H1 (cell line): ENCODE results near the gene RFNG.

Source experiments
- CBX5 ChIP-seq: fragments of 300-800, 300-1000 bp; sonication (generic); IDR thresholded peaks from 2 replicates; pipeline ENCODE4 v1.7.1; 2016; ENCODE audit warnings: antibody characterized with exemption, low read length, low read depth
- CHD1 ChIP-seq: IDR thresholded peaks from 2 replicates; pipeline ENCODE4 v1.6.1; 2012; ENCODE audit warnings: low read depth, low read length, improper control_type of control experiment
- CTCF ChIP-seq, 3 experiments: IDR thresholded peaks; 1 replicate in 2 of 3; 2 replicates in 1 of 3; pipeline versions ENCODE4 v1.5.1 to v1.6.1; 2011; ENCODE audit warnings: low read length in 3 of 3, mild to moderate bottlenecking in 3 of 3, inconsistent platforms in 2 of 3, low read depth in 1 of 3, moderate library complexity in 1 of 3; ENCODE audit not compliant: insufficient read depth in 1 of 3; ENCODE audit errors: control extremely low read depth in 1 of 3
- EP300 ChIP-seq, 2 experiments: IDR thresholded peaks; 1 replicate in 1 of 2; 2 replicates in 1 of 2; pipeline ENCODE4 v1.6.1; 2011 to 2012; ENCODE audit warnings: low read depth in 2 of 2, low read length in 2 of 2, mild to moderate bottlenecking in 2 of 2, borderline replicate concordance in 1 of 2, inconsistent platforms in 1 of 2, moderate library complexity in 1 of 2
- EZH2 ChIP-seq: fragments of 200-600 bp; sonication (generic); IDR thresholded peaks from 2 replicates; pipeline ENCODE4 v1.7.1; 2012; ENCODE audit warnings: low read depth, mild to moderate bottlenecking, moderate library complexity, low read length, inconsistent platforms; ENCODE audit not compliant: severe bottlenecking
- POLR2A ChIP-seq, 2 experiments: IDR thresholded peaks; 1 replicate in 1 of 2; 2 replicates in 1 of 2; pipeline ENCODE4 v1.6.1; 2011; ENCODE audit warnings: low read depth in 2 of 2, low read length in 2 of 2, mild to moderate bottlenecking in 2 of 2; ENCODE audit errors: control extremely low read depth in 1 of 2
- POLR2AphosphoS5 ChIP-seq: IDR thresholded peaks from 2 replicates; pipeline ENCODE4 v1.6.1; 2011; ENCODE audit warnings: low read depth, low read length
- RAD21 ChIP-seq, 2 experiments: IDR thresholded peaks in 1 of 2; conservative IDR thresholded peaks in 1 of 2; 2 replicates each; pipeline ENCODE4 v1.6.1; 2011; ENCODE audit warnings: low read depth in 2 of 2, low read length in 2 of 2, improper control_type of control experiment in 1 of 2, inconsistent platforms in 1 of 2, mild to moderate bottlenecking in 1 of 2, moderate library complexity in 1 of 2
- SP1 ChIP-seq: IDR thresholded peaks from 2 replicates; pipeline ENCODE4 v1.6.1; 2011; ENCODE audit warnings: low read depth, low read length
- SUZ12 ChIP-seq: fragments of 200-600 bp; sonication (generic); IDR thresholded peaks from 2 replicates; pipeline ENCODE4 v1.6.1; 2012; ENCODE audit warnings: mild to moderate bottlenecking, inconsistent platforms, low read length, moderate library complexity, mixed read lengths
- TBP ChIP-seq: IDR thresholded peaks from 2 replicates; pipeline ENCODE4 v1.6.1; 2011; ENCODE audit warnings: low read depth, low read length, improper control_type of control experiment
- TCF12 ChIP-seq: IDR thresholded peaks from 2 replicates; pipeline ENCODE4 v1.6.1; 2011; ENCODE audit warnings: low read depth, mild to moderate bottlenecking, low read length
- TF ChIP-seq, protein P1 (sequence below): IDR thresholded peaks from 2 replicates; pipeline ENCODE4 v1.6.1; 2012; ENCODE audit warnings: low read length, inconsistent platforms

GRCh38 chr17:82031303-82031884 lies 20.2 kb downstream of the RFNG start, which contains the start of gene RAC3:
- TF ChIP-seq, protein P1, sequence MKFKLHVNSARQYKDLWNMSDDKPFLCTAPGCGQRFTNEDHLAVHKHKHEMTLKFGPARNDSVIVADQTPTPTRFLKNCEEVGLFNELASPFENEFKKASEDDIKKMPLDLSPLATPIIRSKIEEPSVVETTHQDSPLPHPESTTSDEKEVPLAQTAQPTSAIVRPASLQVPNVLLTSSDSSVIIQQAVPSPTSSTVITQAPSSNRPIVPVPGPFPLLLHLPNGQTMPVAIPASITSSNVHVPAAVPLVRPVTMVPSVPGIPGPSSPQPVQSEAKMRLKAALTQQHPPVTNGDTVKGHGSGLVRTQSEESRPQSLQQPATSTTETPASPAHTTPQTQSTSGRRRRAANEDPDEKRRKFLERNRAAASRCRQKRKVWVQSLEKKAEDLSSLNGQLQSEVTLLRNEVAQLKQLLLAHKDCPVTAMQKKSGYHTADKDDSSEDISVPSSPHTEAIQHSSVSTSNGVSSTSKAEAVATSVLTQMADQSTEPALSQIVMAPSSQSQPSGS, result no peak
- TF ChIP-seq CHD1, result no peak
- TF ChIP-seq EP300 (IDR thresholded peaks at IDR 0.05; ENCODE audit: borderline replicate concordance in 1 of 2, low read depth in 2 of 2, low read length in 2 of 2), result no peak
- no peak for TF ChIP-seq POLR2A (IDR thresholded peaks at IDR 0.05; ENCODE audit: control extremely low read depth in 1 of 2, low read depth in 2 of 2, low read length in 2 of 2)
- no peak for TF ChIP-seq SP1
- TF ChIP-seq TBP, result no peak
- TF ChIP-seq RAD21 (IDR thresholded peaks at IDR 0.05 in 1 of 2, conservative IDR thresholded peaks at IDR 0.05 in 1 of 2; ENCODE audit: low read depth in 2 of 2, low read length in 2 of 2), result no peak
- no peak for TF ChIP-seq SUZ12
- TF ChIP-seq CTCF (IDR thresholded peaks at IDR 0.05; ENCODE audit: control extremely low read depth in 1 of 3, insufficient read depth in 1 of 3, low read depth in 1 of 3, low read length in 3 of 3), result no peak
- TF ChIP-seq TCF12, result no peak
- no peak for TF ChIP-seq CBX5
- TF ChIP-seq POLR2AphosphoS5, result no peak
- TF ChIP-seq EZH2, result no peak
